GM12878 (cell line): ENCODE data around the gene PRKN. TPM values are rescaled to one million over a fixed set of nuclear protein-coding genes. Genes with fewer than 3 reads are reported as not detected.

Experiments
- ATAC-seq: fragments of 200-7000 bp; cut with Tn5 transposase; 3 replicates; pipeline ENCODE4 v1.9.1; 2020; ENCODE audit warnings: mild to moderate bottlenecking, moderate library complexity
- BruUV-seq: library from RNA; stranded (reverse); fragments of 400-500 nt; replicated peaks from 2 replicates; lab custom pipeline; 2021; lab: Mats Ljungman, UMichigan
- CTCF ChIA-PET: fragments of 300-600 bp; sonication (Branson Sonifier 250); formaldehyde crosslinking; extraction: SDS; loops from one replicate; lab custom pipeline; 2021; ENCODE audit warnings: inconsistent platforms; lab: Yijun Ruan, JAX
- POLR2A ChIA-PET: fragments of 350-600 bp; formaldehyde crosslinking; extraction: SDS; loops from one replicate; lab custom pipeline; 2021; ENCODE audit warnings: inconsistent platforms; lab: Charles Lee
- RAD21 ChIA-PET: fragments of 300-600 bp; sonication (Branson Sonifier 250); formaldehyde crosslinking; loops from one replicate; lab custom pipeline; 2023; ENCODE audit warnings: antibody characterized with exemption; ENCODE audit not compliant: unreplicated experiment; lab: Charles Lee
- SMC1A ChIA-PET: fragments of 300-600 bp; sonication (Branson Sonifier 250); formaldehyde crosslinking; loops from one replicate; lab custom pipeline; 2023; ENCODE audit not compliant: unreplicated experiment, uncharacterized antibody; lab: Charles Lee
- DNase-seq: peaks from one replicate; pipeline ENCODE4 v3.0.0-alpha.2; 2011; ENCODE audit warnings: low read depth, low spot score
- FAIRE-seq: peaks from 3 replicates; lab custom pipeline; 2011; peaks lifted over from hg19 to GRCh38; lab: Jason Lieb, UNC
- H2AFZ ChIP-seq: 2 replicates; pipeline ENCODE4 v1.6.0; 2011; ENCODE audit warnings: low read depth, low read length, control low read depth; ENCODE audit not compliant: control insufficient read depth
- H3K27ac ChIP-seq: 2 replicates; pipeline ENCODE4 v1.5.1; 2011; ENCODE audit warnings: control low read depth; ENCODE audit not compliant: control insufficient read depth, insufficient read depth
- H3K27me3 ChIP-seq, 2 experiments: replicated peaks in 1 of 2; 2 replicates each; pipeline versions ENCODE4 v1.6.0 to v1.6.1; 2011; ENCODE audit warnings: low read length in 1 of 2; ENCODE audit not compliant: control insufficient read depth in 2 of 2, insufficient read depth in 2 of 2
- H3K36me3 ChIP-seq, 2 experiments: 2 replicates each; pipeline ENCODE4 v1.5.1; 2011; ENCODE audit warnings: low read length in 1 of 2; ENCODE audit not compliant: control insufficient read depth in 2 of 2, insufficient read depth in 2 of 2
- H3K4me1 ChIP-seq: 2 replicates; pipeline ENCODE4 v1.6.1; 2011; ENCODE audit warnings: mild to moderate bottlenecking, low read length, moderate library complexity, mixed read lengths; ENCODE audit not compliant: control insufficient read depth, insufficient read depth
- H3K4me2 ChIP-seq: 2 replicates; pipeline ENCODE4 v1.6.0; 2011; ENCODE audit warnings: control low read depth; ENCODE audit not compliant: control insufficient read depth, insufficient read depth
- H3K4me3 ChIP-seq: fragments of 200-600 bp; sonication (generic); 2 replicates; pipeline ENCODE4 v1.5.1; 2016
- H3K79me2 ChIP-seq: 2 replicates; pipeline ENCODE4 v1.6.0; 2011; ENCODE audit warnings: low read length; ENCODE audit not compliant: control insufficient read depth, insufficient read depth
- H3K9ac ChIP-seq: 2 replicates; pipeline ENCODE4 v1.8.0; 2011; ENCODE audit warnings: low read length, control low read depth, mixed read lengths; ENCODE audit not compliant: control insufficient read depth, insufficient read depth
- H3K9me3 ChIP-seq: replicated peaks from 3 replicates; pipeline ENCODE4 v1.5.1; 2011; ENCODE audit warnings: mild to moderate bottlenecking, low read length; ENCODE audit not compliant: control insufficient read depth, insufficient read depth
- H4K20me1 ChIP-seq: 2 replicates; pipeline ENCODE4 v1.6.0; 2011; ENCODE audit not compliant: control insufficient read depth, insufficient read depth
- BACH1 ChIP-seq: fragments of 450-650 bp; IDR thresholded peaks from 2 replicates; pipeline ENCODE4 v1.6.1; 2017; ENCODE audit warnings: mild to moderate bottlenecking, borderline replicate concordance
- BRCA1 ChIP-seq: IDR thresholded peaks from 2 replicates; pipeline ENCODE4 v1.6.1; 2011; ENCODE audit warnings: low read depth, low read length, improper control_type of control experiment
- FOS ChIP-seq: IDR thresholded peaks from 3 replicates; pipeline ENCODE4 v1.6.1; 2011; ENCODE audit warnings: borderline replicate concordance; ENCODE audit not compliant: insufficient read length; ENCODE audit errors: extremely low read depth
- FOXK2 ChIP-seq: fragments of 450-650 bp; IDR thresholded peaks from 2 replicates; pipeline ENCODE4 v1.6.1; 2017; ENCODE audit warnings: mild to moderate bottlenecking, moderate library complexity
- HDGF ChIP-seq: fragments of 450-650 bp; IDR thresholded peaks from 2 replicates; pipeline ENCODE4 v1.6.1; 2016; ENCODE audit warnings: antibody characterized with exemption
- MAX ChIP-seq: IDR thresholded peaks from 2 replicates; pipeline ENCODE4 v1.6.1; 2012; ENCODE audit warnings: low read depth, low read length, improper control_type of control experiment
- MTA2 ChIP-seq: fragments of 450-650 bp; IDR thresholded peaks from 2 replicates; pipeline ENCODE4 v1.6.1; 2016; ENCODE audit warnings: low read depth, mild to moderate bottlenecking, moderate library complexity
- NR2C1 ChIP-seq: fragments of 450-650 bp; IDR thresholded peaks from 2 replicates; pipeline ENCODE4 v1.6.1; 2017; ENCODE audit warnings: antibody characterized with exemption, mild to moderate bottlenecking, moderate library complexity
- PML ChIP-seq: IDR thresholded peaks from 2 replicates; pipeline ENCODE4 v1.6.1; 2012; ENCODE audit warnings: low read length, inconsistent platforms
- SIX5 ChIP-seq: IDR thresholded peaks from 2 replicates; pipeline ENCODE4 v1.6.1; 2011; ENCODE audit warnings: mild to moderate bottlenecking, low read depth, low read length, moderate library complexity; ENCODE audit not compliant: severe bottlenecking
- STAT1 ChIP-seq: fragments of 450-650 bp; conservative IDR thresholded peaks from 2 replicates; pipeline ENCODE4 v1.6.1; 2014; ENCODE audit warnings: antibody characterized with exemption, mild to moderate bottlenecking
- TAF1 ChIP-seq: IDR thresholded peaks from 2 replicates; pipeline ENCODE4 v1.6.1; 2011; ENCODE audit warnings: mild to moderate bottlenecking, low read depth, low read length, borderline replicate concordance
- TCF12 ChIP-seq: IDR thresholded peaks from 2 replicates; pipeline ENCODE4 v1.6.1; 2011; ENCODE audit warnings: low read depth, mild to moderate bottlenecking, low read length
- YY1 ChIP-seq: IDR thresholded peaks from 2 replicates; pipeline ENCODE4 v1.6.1; 2011; ENCODE audit warnings: low read depth, mild to moderate bottlenecking, low read length
- ZNF217 ChIP-seq: fragments of 450-650 bp; IDR thresholded peaks from 2 replicates; pipeline ENCODE4 v1.6.1; 2017; ENCODE audit warnings: antibody characterized with exemption, mild to moderate bottlenecking
- ZNF622 ChIP-seq: fragments of 450-650 bp; IDR thresholded peaks from 2 replicates; pipeline ENCODE4 v1.6.1; 2017; ENCODE audit warnings: mild to moderate bottlenecking, inconsistent platforms
- WGBS: methylation state at CpG from one replicate; pipeline ENCODE4 v1.1.6; 2016; ENCODE audit warnings: low lambda C conversion rate; ENCODE audit not compliant: insufficient replicate concordance, insufficient coverage; ENCODE audit errors: missing lambda C conversion rate; 5-methylcytosine and 5-hydroxymethylcytosine counted together
- in situ Hi-C: fragments of 300-500 bp; cut with MboI; formaldehyde crosslinking; loops from 9 replicates; pipeline ENCODE4 v1.14.3; 2018; ENCODE audit warnings: mixed read lengths
- intact Hi-C: fragments of 100-400 bp; cut with micrococcal nuclease; formaldehyde crosslinking; loops from one replicate; pipeline ENCODE4 v1.14.2; 2022; ENCODE audit not compliant: unreplicated experiment
- polyA plus RNA-seq, 11 experiments: library from polyadenylated mRNA; depleted of rRNA in 4 of 11; unstranded in 6 of 11; stranded (reverse) in 5 of 11; fragments of >200 nt; fragmentation: Nextera tagmentation in 4 of 11; fragmentation: Illumina TruSeq in 1 of 11; extraction: Ambion mirVana in 4 of 11; extraction: Trizol in 1 of 11; gene quantifications; 1 replicate in 1 of 11; 2 replicates in 10 of 11; pipeline versions ENCODE4 v1.2.1 to v1.2.3, GENCODE V29; 2011 to 2016; ENCODE audit warnings: inconsistent platforms in 2 of 11, missing spikeins in 2 of 11, low read depth in 1 of 11
- total RNA-seq, 4 experiments: library from RNA; depleted of rRNA in 3 of 4; stranded (reverse); fragments of >200 nt in 3 of 4; fragmentation: Illumina TruSeq in 1 of 4; extraction: Trizol in 1 of 4; gene quantifications; 2 replicates each; pipeline versions ENCODE4 v1.2.1 to v1.2.3, GENCODE V29; 2013 to 2021
- TF ChIP-seq, protein P1 (sequence below): fragments of 450-650 bp; IDR thresholded peaks from 2 replicates; pipeline ENCODE4 v1.6.1; 2016; ENCODE audit warnings: mild to moderate bottlenecking
- TF ChIP-seq, protein P2 (sequence below): IDR thresholded peaks from 2 replicates; pipeline ENCODE4 v1.6.1; 2011; ENCODE audit warnings: low read depth, mild to moderate bottlenecking, low read length, moderate library complexity, borderline replicate concordance; ENCODE audit errors: extremely low read depth

PRKN gene
- total and polyA plus RNA-seq, 10 of the 15 experiments (the other 5 are each of a cell fraction or from before 2014, with no cell fraction given) = 0.06 to 0.09 TPM; not detected in 8

DNA sequence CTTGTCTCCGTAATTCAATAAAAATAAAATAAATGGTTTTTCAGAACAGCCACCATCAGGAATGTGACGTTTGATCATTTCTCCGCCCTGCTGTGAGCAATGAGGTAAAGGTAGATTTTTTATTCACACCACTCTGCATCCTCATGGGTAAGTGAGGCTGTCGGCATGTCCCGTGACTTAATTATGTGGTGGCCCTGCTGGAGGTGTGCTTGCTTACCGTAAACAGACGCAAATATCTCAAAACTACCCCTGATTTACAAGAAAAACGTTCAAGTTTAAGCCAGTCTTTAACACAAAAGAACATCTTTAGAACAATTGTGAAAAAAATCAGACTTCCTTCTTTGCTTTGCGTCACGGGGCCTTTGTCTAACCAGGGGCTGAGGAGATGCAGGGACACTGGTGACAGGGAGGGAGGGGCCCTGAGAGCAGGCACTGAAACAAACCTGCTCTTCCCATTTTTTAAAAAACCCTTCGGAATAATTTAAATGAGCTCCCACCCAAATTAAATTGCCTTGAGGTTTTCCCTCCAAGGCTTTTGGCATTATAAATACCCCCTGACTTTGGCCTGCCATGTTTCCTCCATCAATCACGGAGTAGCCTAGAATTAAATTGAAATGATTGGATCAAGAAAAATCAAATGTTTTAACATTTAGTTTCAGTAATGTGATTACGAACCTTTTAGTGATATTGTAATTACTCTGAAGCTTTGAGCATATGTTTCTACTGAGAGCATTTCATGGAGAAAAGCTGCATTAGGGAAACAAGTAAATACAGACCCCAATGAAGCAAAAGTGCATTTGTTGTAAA is 13.4 kb downstream of the PRKN start:
- H3K9me3 ChIP-seq = no peaks in the 10 kb centered on the region
- H3K4me1 ChIP-seq = no peaks in the 10 kb centered on the region
- intact Hi-C loops = no loop called here
- no TSS peak for BruUV-seq
- no peaks in the 10 kb centered on the region for H3K79me2 ChIP-seq
- H3K27ac ChIP-seq = no peak overlapping the region
- H3K9ac ChIP-seq = no peak overlapping the region
- no peaks in the 10 kb centered on the region for H3K27me3 ChIP-seq
- H3K4me3 ChIP-seq = no peak overlapping the region
- H3K36me3 ChIP-seq = no peaks in the 10 kb centered on the region
- FAIRE-seq (no peak), DNase-seq (no peak), ATAC-seq (no peak)
- ChIA-PET SMC1A (interaction anchor here (0.8 kb wide), 1 partner anchor 9 kb away, joined by 3 read pairs; no protein-coding TSS in a partner anchor), CTCF (interaction anchor here (0.8 kb wide), 1 partner anchor 86 kb away, joined by 4 read pairs; no protein-coding TSS in a partner anchor), RAD21 (no interaction called here), POLR2A (no interaction called here)
- 41% methylated on average over 13 of the region's 13 CpGs for WGBS
- no peaks in the 10 kb centered on the region for H4K20me1 ChIP-seq
- no peak overlapping the region for H2AFZ ChIP-seq
- TF ChIP-seq SIX5 = no peak
- no peak for TF ChIP-seq TAF1
- TF ChIP-seq FOXK2 = no peak
- TF ChIP-seq MAX = no peak
- no peak for TF ChIP-seq PML
- TF ChIP-seq, protein P1, sequence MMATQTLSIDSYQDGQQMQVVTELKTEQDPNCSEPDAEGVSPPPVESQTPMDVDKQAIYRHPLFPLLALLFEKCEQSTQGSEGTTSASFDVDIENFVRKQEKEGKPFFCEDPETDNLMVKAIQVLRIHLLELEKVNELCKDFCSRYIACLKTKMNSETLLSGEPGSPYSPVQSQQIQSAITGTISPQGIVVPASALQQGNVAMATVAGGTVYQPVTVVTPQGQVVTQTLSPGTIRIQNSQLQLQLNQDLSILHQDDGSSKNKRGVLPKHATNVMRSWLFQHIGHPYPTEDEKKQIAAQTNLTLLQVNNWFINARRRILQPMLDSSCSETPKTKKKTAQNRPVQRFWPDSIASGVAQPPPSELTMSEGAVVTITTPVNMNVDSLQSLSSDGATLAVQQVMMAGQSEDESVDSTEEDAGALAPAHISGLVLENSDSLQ = no peak
- TF ChIP-seq TCF12 = no peak
- no peak for TF ChIP-seq FOS
- no peak for TF ChIP-seq ZNF217
- TF ChIP-seq YY1 = no peak
- TF ChIP-seq BACH1 = no peak
- TF ChIP-seq, protein P2, sequence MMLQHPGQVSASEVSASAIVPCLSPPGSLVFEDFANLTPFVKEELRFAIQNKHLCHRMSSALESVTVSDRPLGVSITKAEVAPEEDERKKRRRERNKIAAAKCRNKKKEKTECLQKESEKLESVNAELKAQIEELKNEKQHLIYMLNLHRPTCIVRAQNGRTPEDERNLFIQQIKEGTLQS = no peak
- TF ChIP-seq BRCA1 = no peak
- TF ChIP-seq NR2C1 = no peak
- no peak for TF ChIP-seq MTA2
- TF ChIP-seq STAT1 = no peak
- TF ChIP-seq ZNF622 = no peak
- TF ChIP-seq HDGF = no peak
- in situ Hi-C loops = no loop called here
- H3K4me2 ChIP-seq = no peak overlapping the region
